OCI-LY7 (cell line): ENCODE results near the gene DTHD1. TPM values are rescaled to one million over a fixed set of nuclear protein-coding genes. Genes with fewer than 3 reads are reported as not detected.

ENCODE experiments used
- BruUV-seq: library from RNA; stranded (reverse); fragments of 400-500 nt; replicated peaks from 2 replicates; lab custom pipeline; 2021; lab: Mats Ljungman, UMichigan
- CTCF ChIA-PET: fragments of 300-600 bp; sonication (Branson Sonifier 250); formaldehyde crosslinking; loops from one replicate; lab custom pipeline; 2022; ENCODE audit warnings: antibody characterized with exemption; ENCODE audit not compliant: unreplicated experiment; lab: Charles Lee
- POLR2A ChIA-PET: fragments of 300-600 bp; sonication (Branson Sonifier 250); formaldehyde crosslinking; loops from one replicate; lab custom pipeline; 2022; ENCODE audit warnings: antibody characterized with exemption; lab: Charles Lee
- DNase-seq: peaks from one replicate; pipeline ENCODE4 v3.0.0-alpha.2; 2015; ENCODE audit warnings: low spot score
- H2AFZ ChIP-seq: fragments of 200-600 bp; sonication (generic), shearing (Covaris generic); 2 replicates; pipeline ENCODE4 v1.6.1; 2014; ENCODE audit warnings: mild to moderate bottlenecking, antibody characterized with exemption, low read length, moderate library complexity
- H3K27ac ChIP-seq: fragments of 200-600 bp; sonication (generic); 2 replicates; pipeline ENCODE4 v1.5.1; 2014; ENCODE audit warnings: mixed run types, low read depth, mild to moderate bottlenecking, moderate library complexity, low read length, inconsistent platforms; ENCODE audit not compliant: poor library complexity, severe bottlenecking
- H3K36me3 ChIP-seq: fragments of 200-600 bp; sonication (generic); 2 replicates; pipeline ENCODE4 v1.6.1; 2014; ENCODE audit warnings: mild to moderate bottlenecking, antibody characterized with exemption, low read length, moderate library complexity, mixed read lengths; ENCODE audit not compliant: insufficient read depth
- H3K4me1 ChIP-seq: fragments of 200-600 bp; sonication (generic); 2 replicates; pipeline ENCODE4 v1.5.1; 2014; ENCODE audit warnings: mild to moderate bottlenecking, low read length; ENCODE audit not compliant: insufficient read depth, poor library complexity, severe bottlenecking
- H3K4me2 ChIP-seq: fragments of 200-600 bp; sonication (generic); 2 replicates; pipeline ENCODE4 v1.6.1; 2014; ENCODE audit warnings: mild to moderate bottlenecking, low read length
- H3K4me3 ChIP-seq: fragments of 200-600 bp; sonication (generic); 2 replicates; pipeline ENCODE4 v1.5.1; 2014; ENCODE audit warnings: mild to moderate bottlenecking, low read depth, low read length; ENCODE audit not compliant: poor library complexity, severe bottlenecking
- H3K79me2 ChIP-seq: fragments of 200-600 bp; sonication (generic); 2 replicates; pipeline ENCODE4 v1.6.1; 2016; ENCODE audit warnings: low read depth, mild to moderate bottlenecking, low read length, moderate library complexity, mixed read lengths; ENCODE audit not compliant: insufficient read depth
- H3K9me2 ChIP-seq: fragments of 200-600 bp; sonication (generic); 2 replicates; pipeline ENCODE4 v1.6.1; 2016; ENCODE audit warnings: mild to moderate bottlenecking, low read length, mixed read lengths; ENCODE audit not compliant: insufficient read depth
- H3K9me3 ChIP-seq: fragments of 200-600 bp; sonication (generic); 2 replicates; pipeline ENCODE4 v1.6.1; 2014; ENCODE audit warnings: mild to moderate bottlenecking, mixed run types, low read length, mixed read lengths
- H4K20me1 ChIP-seq: fragments of 200-600 bp; sonication (generic); 2 replicates; pipeline ENCODE4 v1.6.1; 2014; ENCODE audit warnings: mild to moderate bottlenecking, antibody characterized with exemption, low read length, moderate library complexity, mixed read lengths; ENCODE audit not compliant: insufficient read depth
- CTCF ChIP-seq: fragments of 200-600 bp; sonication (generic); conservative IDR thresholded peaks from 2 replicates; pipeline ENCODE4 v1.5.1; 2014; ENCODE audit warnings: mild to moderate bottlenecking, antibody characterized with exemption, low read length, moderate library complexity, mixed read lengths
- EZH2phosphoT487 ChIP-seq: fragments of 200-600 bp; sonication (generic); IDR thresholded peaks from 2 replicates; pipeline ENCODE4 v1.6.1; 2018; ENCODE audit warnings: low read depth, borderline replicate concordance, mild to moderate bottlenecking, mixed run types, antibody characterized with exemption, low read length, moderate library complexity, mixed read lengths
- intact Hi-C: fragments of 100-400 bp; cut with micrococcal nuclease; formaldehyde crosslinking; loops from one replicate; pipeline ENCODE4 v1.10.0; 2022; ENCODE audit not compliant: unreplicated experiment
- total RNA-seq, 2 experiments: library from RNA; depleted of rRNA in 1 of 2; stranded (reverse); fragments of >200 nt in 1 of 2; shearing (Covaris generic) in 1 of 2; gene quantifications; 2 replicates each; pipeline ENCODE4 v1.2.3, GENCODE V29; 2014 to 2022

The DTHD1 gene
- total RNA-seq, 2 experiments from 2014 or later: not detected

- ChIA-PET POLR2A (no interaction called here), CTCF (no interaction called here)
- TF ChIP-seq CTCF (no peak), EZH2phosphoT487 (no peak)
- H3K4me2 ChIP-seq: no peak overlapping the region
- no peak overlapping the region for H3K27ac ChIP-seq
- no peaks in the 10 kb centered on the region for H3K4me1 ChIP-seq
- H4K20me1 ChIP-seq: no peaks in the 10 kb centered on the region
- H3K9me2 ChIP-seq: no peaks in the 10 kb centered on the region
- H3K4me3 ChIP-seq: no peak overlapping the region
- intact Hi-C loops: no loop called here
- H3K79me2 ChIP-seq: no peaks in the 10 kb centered on the region
- BruUV-seq: no TSS peak
- H3K36me3 ChIP-seq: no peaks in the 10 kb centered on the region
- H2AFZ ChIP-seq: no peak overlapping the region
- DNase-seq: no peak
- H3K9me3 ChIP-seq: no peaks in the 10 kb centered on the region
Measured at GRCh38 chr4:36333303-36333877, 52.0 kb downstream of the DTHD1 start.

DNA sequence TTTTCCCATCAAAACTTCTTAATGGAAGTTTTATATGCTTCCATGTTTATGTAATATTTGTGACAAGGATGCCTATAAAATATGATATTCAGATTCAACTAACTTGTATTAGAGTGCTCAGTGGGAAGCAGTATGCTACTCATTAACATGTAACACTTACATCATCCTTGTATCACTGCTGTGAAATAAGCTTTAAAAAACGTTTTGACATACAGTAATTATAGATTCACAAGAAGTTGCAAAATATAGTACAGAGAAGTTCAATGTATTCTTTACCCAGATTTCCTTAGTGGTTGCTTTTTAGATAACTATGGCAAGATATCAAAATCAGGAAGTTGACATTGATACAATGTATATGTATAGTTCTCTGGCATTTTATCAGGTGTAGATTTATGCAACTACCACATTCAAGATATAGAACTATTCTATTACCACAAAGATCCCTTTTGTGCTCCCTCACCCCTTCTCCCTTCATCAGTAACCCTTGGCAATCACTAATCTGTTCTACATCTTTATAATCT, 56.3 kb downstream of the DTHD1 start:
- intact Hi-C loops: no loop called here
- Histone ChIP-seq H3K27ac (no peak overlapping the region), H3K4me3 (no peak overlapping the region), H3K9me3 (no peaks in the 10 kb centered on the region), H3K4me1 (no peaks in the 10 kb centered on the region), H3K4me2 (no peak overlapping the region), H4K20me1 (no peaks in the 10 kb centered on the region), H3K9me2 (no peaks in the 10 kb centered on the region; the same call in 1 of the 2 replicates), H3K79me2 (no peaks in the 10 kb centered on the region), H2AFZ (no peak overlapping the region), H3K36me3 (no peaks in the 10 kb centered on the region)
- ChIA-PET POLR2A (interaction anchor here (0.7 kb wide), 1 partner anchor 958 kb away, joined by 3 read pairs; no protein-coding TSS in a partner anchor), CTCF (no interaction called here)
- BruUV-seq: no TSS peak
- TF ChIP-seq CTCF (no peak), EZH2phosphoT487 (no peak)
- DNase-seq: no peak

- BruUV-seq: no TSS peak
- TF ChIP-seq CTCF: no peak
- no peak for TF ChIP-seq EZH2phosphoT487
- H3K27ac ChIP-seq: no peak overlapping the region
Measured at GRCh38 chr4:36338973-36339372, 57.6 kb downstream of the DTHD1 start.

More at GRCh38 chr4:36338973-36339372, 57.6 kb downstream of the DTHD1 start:
- no peak overlapping the region for H3K4me2 ChIP-seq
- H3K36me3 ChIP-seq: no peaks in the 10 kb centered on the region
- H3K9me3 ChIP-seq: no peaks in the 10 kb centered on the region
- no peaks in the 10 kb centered on the region; the same call in 1 of the 2 replicates for H3K9me2 ChIP-seq
- CTCF ChIA-PET: no interaction called here
- intact Hi-C loops: no loop called here
- H3K4me1 ChIP-seq: no peaks in the 10 kb centered on the region
- H3K79me2 ChIP-seq: no peaks in the 10 kb centered on the region
- DNase-seq: no peak
- no peak overlapping the region for H2AFZ ChIP-seq
- no peaks in the 10 kb centered on the region for H4K20me1 ChIP-seq
- POLR2A ChIA-PET: interaction anchor here (0.7 kb wide), 1 partner anchor 57 kb away, joined by 3 read pairs; no protein-coding TSS in a partner anchor
- no peak overlapping the region for H3K4me3 ChIP-seq
